K562 (cell line): ENCODE measurements around the gene CCND3. TPM values are rescaled to one million over a fixed set of nuclear protein-coding genes. Genes with fewer than 3 reads are reported as not detected.

ENCODE experiments used
- CEBPB ChIP-seq: fragments of 450-650 bp; IDR thresholded peaks from 2 replicates; pipeline ENCODE4 v1.6.1; 2016; ENCODE audit warnings: missing genetic modification characterization, missing compliant biosample characterization
- EGR1 ChIP-seq: fragments of 450-650 bp; conservative IDR thresholded peaks from 2 replicates; pipeline ENCODE4 v1.6.1; 2017; ENCODE audit warnings: mild to moderate bottlenecking
- ELF4 ChIP-seq: fragments of 450-650 bp; formaldehyde crosslinking; IDR thresholded peaks from 2 replicates; pipeline ENCODE4 v1.4.0; 2022; ENCODE audit warnings: missing genetic modification characterization
- ERF ChIP-seq: fragments of 450-650 bp; formaldehyde crosslinking; IDR thresholded peaks from 2 replicates; pipeline ENCODE4 v1.4.0; 2020; ENCODE audit warnings: mild to moderate bottlenecking, mixed read lengths
- HOXB6 ChIP-seq: fragments of 250-450 bp; sonication (Bioruptor Pico); IDR thresholded peaks from 2 replicates; pipeline ENCODE4 v1.5.1; 2022; ENCODE audit warnings: mild to moderate bottlenecking, borderline replicate concordance
- MAZ ChIP-seq, 2 experiments: fragments of 450-650 bp in 1 of 2; sonication (generic) in 1 of 2; formaldehyde crosslinking; IDR thresholded peaks in 1 of 2; conservative IDR thresholded peaks in 1 of 2; 2 replicates each; pipeline versions ENCODE4 v1.4.0 to v1.5.0; 2020; ENCODE audit warnings: mild to moderate bottlenecking in 1 of 2, missing genetic modification reagents in 1 of 2
- NCOR1 ChIP-seq: fragments of 450-650 bp; IDR thresholded peaks from 2 replicates; pipeline ENCODE4 v1.6.1; 2016; ENCODE audit warnings: mild to moderate bottlenecking, moderate library complexity
- NFIC ChIP-seq: fragments of 450-650 bp; IDR thresholded peaks from 2 replicates; pipeline ENCODE4 v1.6.1; 2017; ENCODE audit warnings: mild to moderate bottlenecking, inconsistent platforms
- POLR2A ChIP-seq: fragments of 450-650 bp; conservative IDR thresholded peaks from 2 replicates; pipeline ENCODE4 v1.6.1; 2016
- POLR2AphosphoS5 ChIP-seq: IDR thresholded peaks from 2 replicates; pipeline ENCODE4 v1.6.1; 2011; ENCODE audit warnings: mild to moderate bottlenecking, low read depth, low read length, moderate library complexity; ENCODE audit not compliant: control insufficient read depth, insufficient read depth
- POLR2H ChIP-seq: IDR thresholded peaks from 2 replicates; pipeline ENCODE4 v1.6.1; 2016; ENCODE audit warnings: missing genetic modification characterization, low read depth, mild to moderate bottlenecking, control low read depth, missing compliant biosample characterization, moderate library complexity
- RFX7 ChIP-seq: fragments of 250-450 bp; sonication (Bioruptor Pico); IDR thresholded peaks from 2 replicates; pipeline ENCODE4 v1.5.1; 2021; ENCODE audit warnings: mild to moderate bottlenecking
- SP1 ChIP-seq: sonication (generic); formaldehyde crosslinking; IDR thresholded peaks from 2 replicates; pipeline ENCODE4 v1.8.1; 2022; ENCODE audit warnings: mild to moderate bottlenecking, missing genetic modification reagents
- ZBTB17 ChIP-seq: fragments of 450-650 bp; formaldehyde crosslinking; IDR thresholded peaks from 2 replicates; pipeline ENCODE4 v1.4.0; 2020; ENCODE audit warnings: mild to moderate bottlenecking
- ZC3H4 ChIP-seq: sonication (generic); formaldehyde crosslinking; IDR thresholded peaks from 2 replicates; pipeline ENCODE4 v1.9.0; 2021; ENCODE audit warnings: missing genetic modification reagents, borderline replicate concordance
- ZNF134 ChIP-seq: fragments of 250-450 bp; sonication (Bioruptor Pico); conservative IDR thresholded peaks from 2 replicates; pipeline ENCODE4 v1.4.0; 2020
- ZNF224 ChIP-seq: sonication (generic); formaldehyde crosslinking; IDR thresholded peaks from 2 replicates; pipeline ENCODE4 v1.8.0; 2022; ENCODE audit warnings: mild to moderate bottlenecking, missing genetic modification reagents
- ZNF551 ChIP-seq: fragments of 250-450 bp; sonication (Bioruptor Pico); IDR thresholded peaks from 2 replicates; pipeline ENCODE4 v1.5.0; 2021; ENCODE audit warnings: mild to moderate bottlenecking, moderate library complexity
- ZNF592 ChIP-seq: fragments of 450-650 bp; IDR thresholded peaks from 2 replicates; pipeline ENCODE4 v1.6.1; 2017; ENCODE audit warnings: antibody characterized with exemption, mild to moderate bottlenecking
- polyA plus RNA-seq, 8 experiments: library from polyadenylated mRNA; depleted of rRNA in 4 of 8; stranded (reverse) in 5 of 8; unstranded in 3 of 8; fragments of >200 nt; fragmentation: Nextera tagmentation in 2 of 8; fragmentation: Illumina TruSeq in 1 of 8; extraction: Ambion mirVana in 2 of 8; extraction: Trizol in 1 of 8; gene quantifications; 2 replicates each; pipeline versions ENCODE4 v1.2.1 to v1.2.3, GENCODE V29; 2011 to 2014; ENCODE audit warnings: inconsistent platforms in 1 of 8, missing spikeins in 1 of 8
- total RNA-seq, 7 experiments: library from RNA; depleted of rRNA in 6 of 7; stranded (reverse); fragments of >200 nt in 6 of 7; fragmentation: Illumina TruSeq in 2 of 7; extraction: Trizol in 2 of 7; gene quantifications; 2 replicates each; pipeline versions ENCODE4 v1.2.1 to v1.2.3, GENCODE V29; 2011 to 2021; ENCODE audit warnings: low replicate concordance in 1 of 7
- TF ChIP-seq, protein P1 (sequence below): IDR thresholded peaks from 2 replicates; pipeline ENCODE4 v1.6.1; 2014; ENCODE audit warnings: antibody characterized with exemption
- TF ChIP-seq, protein P2 (sequence below): fragments of 250-450 bp; sonication (Bioruptor Pico); IDR thresholded peaks from 2 replicates; pipeline ENCODE4 v1.6.1; 2021; ENCODE audit warnings: mild to moderate bottlenecking

The CCND3 gene
- total and polyA plus RNA-seq, 9 of the 15 experiments (the other 6 are each of a cell fraction or from before 2014, with no cell fraction given) = 21.5 to 204 (median 97.4) TPM

GRCh38 chr6:41934278-41935192 lies 7.1 kb downstream of the CCND3 start (continued):
- 0 out of 2 replicates have a peak, but pooled peaks have one; percentile 23 for TF ChIP-seq NCOR1
- TF ChIP-seq SP1 (CRISPR knock-in tag) = no peak
- TF ChIP-seq ZBTB17 (CRISPR knock-in tag) = peak; percentile 44; the same call in 1 of the 2 replicates
- peak; percentile 20; the same call in 1 of the 2 replicates for TF ChIP-seq POLR2AphosphoS5
- peak; percentile 62; the same call in 1 of the 2 replicates for TF ChIP-seq ELF4
- TF ChIP-seq RFX7 (CRISPR knock-in tag) = 0 out of 2 replicates have a peak, but pooled peaks have one; percentile 57
- TF ChIP-seq POLR2H (tag) = 0 out of 2 replicates have a peak, but pooled peaks have one; percentile 8
- TF ChIP-seq, protein P1, sequence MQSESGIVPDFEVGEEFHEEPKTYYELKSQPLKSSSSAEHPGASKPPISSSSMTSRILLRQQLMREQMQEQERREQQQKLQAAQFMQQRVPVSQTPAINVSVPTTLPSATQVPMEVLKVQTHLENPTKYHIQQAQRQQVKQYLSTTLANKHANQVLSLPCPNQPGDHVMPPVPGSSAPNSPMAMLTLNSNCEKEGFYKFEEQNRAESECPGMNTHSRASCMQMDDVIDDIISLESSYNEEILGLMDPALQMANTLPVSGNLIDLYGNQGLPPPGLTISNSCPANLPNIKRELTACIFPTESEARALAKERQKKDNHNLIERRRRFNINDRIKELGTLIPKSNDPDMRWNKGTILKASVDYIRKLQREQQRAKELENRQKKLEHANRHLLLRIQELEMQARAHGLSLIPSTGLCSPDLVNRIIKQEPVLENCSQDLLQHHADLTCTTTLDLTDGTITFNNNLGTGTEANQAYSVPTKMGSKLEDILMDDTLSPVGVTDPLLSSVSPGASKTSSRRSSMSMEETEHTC = no peak
- TF ChIP-seq ZNF224 = no peak
- TF ChIP-seq CEBPB (tag) = peak; percentile 89
- no peak for TF ChIP-seq ZC3H4 (CRISPR knock-in tag)
- peak; percentile 83 for TF ChIP-seq ERF (CRISPR knock-in tag)
- TF ChIP-seq HOXB6 (CRISPR knock-in tag) = no peak
- TF ChIP-seq, protein P2, sequence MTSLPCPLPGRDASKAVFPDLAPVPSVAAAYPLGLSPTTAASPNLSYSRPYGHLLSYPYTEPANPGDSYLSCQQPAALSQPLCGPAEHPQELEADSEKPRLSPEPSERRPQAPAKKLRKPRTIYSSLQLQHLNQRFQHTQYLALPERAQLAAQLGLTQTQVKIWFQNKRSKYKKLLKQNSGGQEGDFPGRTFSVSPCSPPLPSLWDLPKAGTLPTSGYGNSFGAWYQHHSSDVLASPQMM (CRISPR knock-in tag) = no peak
- TF ChIP-seq POLR2A = peak; percentile 65
- 0 out of 2 replicates have a peak, but pooled peaks have one; percentile 27 for TF ChIP-seq ZNF551 (CRISPR knock-in tag)
- TF ChIP-seq ZNF592 = 0 out of 2 replicates have a peak, but pooled peaks have one; percentile 14
- TF ChIP-seq ZNF134 (CRISPR knock-in tag) = peak; percentile 30; the same call in 1 of the 2 replicates
- TF ChIP-seq EGR1 = no peak
- TF ChIP-seq MAZ (CRISPR knock-in tag; conservative IDR thresholded peaks at IDR 0.05 in 1 of 2, IDR thresholded peaks at IDR 0.05 in 1 of 2) = peak in 1 of 2 experiments; percentile 23; a peak in 1 of 4 replicates
- 0 out of 2 replicates have a peak, but pooled peaks have one; percentile 3 for TF ChIP-seq NFIC
